ENCODE data around the gene LAYN. TPM values are rescaled to one million over a fixed set of nuclear protein-coding genes. Genes with fewer than 3 reads are reported as not detected.

Gene LAYN
- total RNA-seq, 2 donors from 2014 or later, result 12.3 to 15.6 TPM

DNA sequence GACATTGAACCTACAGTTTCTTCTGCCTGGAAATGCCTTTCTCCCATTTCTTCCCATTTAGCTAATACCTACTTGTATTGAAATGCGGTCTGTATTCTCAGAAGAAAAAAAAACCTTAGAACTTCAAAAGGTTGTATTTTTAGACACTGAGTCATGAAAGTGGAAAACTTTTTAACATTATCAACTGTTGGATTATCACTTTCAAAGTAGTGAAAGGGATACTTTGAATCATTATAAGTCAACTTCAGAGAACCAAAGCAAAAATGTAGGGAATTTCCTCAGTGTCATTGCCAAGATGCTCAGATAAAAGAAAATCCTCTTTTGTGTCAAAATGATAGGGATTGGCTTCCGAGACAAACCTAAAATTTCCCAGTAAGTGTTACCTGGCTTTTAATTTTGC lies 19.4 kb upstream of the LAYN start:
- DNase-seq, result no peak
- no peaks in the 10 kb centered on the region for H3K36me3 Mint-ChIP-seq (ENCODE audit: insufficient read depth in 2 of 2)
- H3K9me3 Mint-ChIP-seq, result no peaks in the 10 kb centered on the region
- ATAC-seq (replicated peaks in 1 of 2), result no peak
- H3K4me1 Mint-ChIP-seq (ENCODE audit: low read depth), result peaks cover 54% of the 10 kb centered on the region
- H3K27ac Mint-ChIP-seq, result no peak overlapping the region
- peaks cover 8% of the 10 kb centered on the region for H3K27me3 Mint-ChIP-seq (ENCODE audit: low read depth)
- H3K4me3 Mint-ChIP-seq, result no peak overlapping the region

DNA sequence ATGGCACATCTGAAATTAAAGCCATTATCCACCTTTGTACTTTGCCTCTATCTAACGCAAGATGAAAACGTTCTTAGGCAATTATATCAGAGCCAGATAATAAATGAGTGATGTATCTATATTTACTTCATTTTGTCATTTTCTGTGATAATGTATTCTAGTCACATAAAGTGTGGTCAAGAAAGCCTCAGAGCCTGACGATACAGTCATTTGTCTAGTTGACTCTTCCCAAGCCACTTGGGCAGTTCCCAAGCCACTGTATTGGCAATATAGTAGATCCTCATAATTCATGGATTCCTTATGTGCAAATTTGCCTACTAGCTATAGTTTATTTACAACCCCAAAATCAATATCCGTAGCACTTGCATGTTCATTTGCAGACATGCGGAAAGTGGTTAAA lies 18.1 kb upstream of the LAYN start:
- no peak overlapping the region for H3K27ac Mint-ChIP-seq
- H3K36me3 Mint-ChIP-seq (ENCODE audit: insufficient read depth in 2 of 2), result no peaks in the 10 kb centered on the region
- no peaks in the 10 kb centered on the region for H3K9me3 Mint-ChIP-seq
- ATAC-seq (replicated peaks in 1 of 2) (no peak), DNase-seq (no peak)
- peaks cover 8% of the 10 kb centered on the region for H3K27me3 Mint-ChIP-seq (ENCODE audit: low read depth)
- no peak overlapping the region for H3K4me3 Mint-ChIP-seq
- H3K4me1 Mint-ChIP-seq (ENCODE audit: low read depth), result peaks cover 65% of the 10 kb centered on the region

DNA sequence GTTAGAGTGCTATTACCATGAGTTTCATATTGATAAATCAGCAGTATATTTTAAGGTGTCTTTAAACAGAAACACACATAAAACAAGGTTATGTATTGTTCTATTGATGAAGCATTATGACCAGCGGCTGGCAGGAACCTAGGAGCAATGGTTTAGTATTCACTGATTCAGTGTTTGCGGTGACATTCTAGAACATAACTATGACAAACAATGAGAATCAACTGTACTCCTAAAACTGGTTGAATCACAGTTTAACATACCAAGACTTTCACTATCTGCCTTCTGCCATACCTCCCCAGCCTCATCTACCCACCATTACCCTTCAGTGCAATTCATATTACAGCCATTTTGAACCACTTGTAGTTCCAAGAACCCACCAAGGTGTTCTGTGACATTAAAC lies 17.2 kb upstream of the LAYN start:
- no peak overlapping the region for H3K27ac Mint-ChIP-seq
- H3K4me1 Mint-ChIP-seq (ENCODE audit: low read depth), result peaks cover 75% of the 10 kb centered on the region
- DNase-seq (peak in 1 of 2 donors; percentile 37), ATAC-seq (replicated peaks in 1 of 2) (peak; percentile 65 to 72)
- no peaks in the 10 kb centered on the region for H3K36me3 Mint-ChIP-seq (ENCODE audit: insufficient read depth in 2 of 2)
- H3K4me3 Mint-ChIP-seq, result peak overlapping the region in 1 of 2 donors; percentile 5
- H3K9me3 Mint-ChIP-seq, result no peaks in the 10 kb centered on the region
- peaks cover 8% of the 10 kb centered on the region for H3K27me3 Mint-ChIP-seq (ENCODE audit: low read depth)

DNA sequence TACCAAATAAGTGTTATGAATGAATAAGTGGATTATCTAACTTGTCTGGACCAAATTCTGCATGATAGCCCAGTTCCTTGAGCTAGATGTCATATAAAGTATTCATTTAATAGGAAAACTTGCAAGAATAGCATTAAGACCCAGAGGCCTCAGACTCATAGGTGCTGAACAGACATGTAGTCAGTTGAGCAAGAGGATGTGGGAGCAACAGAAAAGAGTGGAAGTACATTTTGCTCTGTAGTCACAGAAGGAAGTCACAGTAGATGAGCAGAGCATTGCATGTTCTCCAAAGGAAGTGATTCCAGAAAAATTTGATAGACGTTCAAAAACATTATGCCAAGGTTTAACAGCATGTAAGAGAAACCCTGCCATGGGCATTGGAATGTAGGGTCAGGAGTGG lies 16.5 kb upstream of the LAYN start:
- Mint-ChIP-seq H3K4me1 (ENCODE audit: low read depth) (peaks cover 75% of the 10 kb centered on the region), H3K27me3 (ENCODE audit: low read depth) (peaks cover 8% of the 10 kb centered on the region), H3K36me3 (ENCODE audit: insufficient read depth in 2 of 2) (no peaks in the 10 kb centered on the region), H3K27ac (no peak overlapping the region), H3K9me3 (no peaks in the 10 kb centered on the region), H3K4me3 (no peak overlapping the region)
- no peak for DNase-seq
- no peak for ATAC-seq (replicated peaks in 1 of 2)

DNA sequence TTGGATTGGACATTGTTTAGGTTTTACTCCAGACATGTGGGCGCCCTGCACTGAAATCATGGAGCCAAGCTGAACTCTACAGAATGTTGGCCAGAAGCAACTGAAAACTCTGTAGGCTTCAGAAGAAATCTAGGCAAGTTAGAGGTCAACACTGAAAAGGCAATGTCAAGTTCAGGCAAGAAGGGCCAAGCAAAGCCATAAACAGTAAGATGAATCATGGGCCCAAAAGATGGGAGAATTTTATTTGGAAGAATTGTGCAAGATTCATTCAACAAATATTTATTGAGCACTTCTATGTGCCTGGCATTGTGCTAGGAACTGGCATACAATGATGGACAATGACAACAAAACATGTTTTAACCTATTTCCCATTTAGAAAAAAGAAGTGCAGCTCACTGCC lies 15.1 kb upstream of the LAYN start:
- Mint-ChIP-seq H3K36me3 (ENCODE audit: insufficient read depth in 2 of 2) (no peaks in the 10 kb centered on the region), H3K9me3 (no peaks in the 10 kb centered on the region), H3K4me1 (ENCODE audit: low read depth) (peaks cover 85% of the 10 kb centered on the region), H3K4me3 (peak overlapping the region in 1 of 2 donors; percentile 20), H3K27ac (peak overlapping the region; percentile 30), H3K27me3 (ENCODE audit: low read depth) (peaks cover 8% of the 10 kb centered on the region)
- DNase-seq (no peak), ATAC-seq (replicated peaks in 1 of 2) (no peak)

DNA sequence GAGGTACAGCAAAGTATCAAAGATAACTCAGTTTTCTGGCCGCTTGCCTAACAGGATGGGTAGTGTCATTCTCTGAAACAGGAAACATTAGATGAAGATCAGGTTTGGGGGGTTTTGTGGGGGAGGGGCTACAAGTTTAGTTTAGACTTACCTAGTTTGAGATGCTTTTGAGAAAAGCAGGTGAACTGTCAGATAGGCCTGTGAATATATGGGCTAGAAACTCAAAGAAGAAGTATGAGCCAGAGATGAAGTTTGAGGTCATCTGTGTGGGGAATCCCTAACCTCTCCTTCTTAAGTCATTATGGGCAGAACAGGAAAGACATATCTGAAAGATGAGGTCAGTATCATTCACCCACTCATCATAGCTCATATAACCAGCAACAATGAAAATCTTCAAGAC lies 14.0 kb upstream of the LAYN start:
- Mint-ChIP-seq H3K27ac (peak overlapping the region; percentile 1), H3K4me3 (peak overlapping the region in 1 of 2 donors; percentile 20), H3K9me3 (no peaks in the 10 kb centered on the region), H3K27me3 (ENCODE audit: low read depth) (peaks cover 8% of the 10 kb centered on the region), H3K36me3 (ENCODE audit: insufficient read depth in 2 of 2) (no peaks in the 10 kb centered on the region), H3K4me1 (ENCODE audit: low read depth) (peaks cover 81% of the 10 kb centered on the region)
- ATAC-seq (replicated peaks in 1 of 2), result peak; percentile 80 to 82
- DNase-seq, result peak; percentile 56 to 63

DNA sequence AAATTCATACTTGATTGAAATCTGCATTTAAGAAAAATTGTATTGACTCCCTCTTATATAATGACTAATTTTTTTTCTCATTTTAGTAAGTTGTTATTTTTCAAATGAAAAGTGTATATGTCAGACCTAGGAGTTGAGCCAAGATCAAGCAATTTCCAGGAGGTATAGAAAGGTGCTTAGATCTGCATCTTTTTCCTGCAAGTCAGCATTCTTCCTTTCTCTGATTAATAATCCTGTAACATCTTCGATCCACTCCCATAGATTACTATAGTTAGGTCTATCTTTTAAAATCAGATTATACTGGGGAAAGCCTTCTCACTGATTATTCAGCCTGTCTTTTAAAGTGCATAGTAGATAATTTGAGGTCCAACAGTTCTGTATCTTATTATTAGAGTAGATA lies 13.2 kb upstream of the LAYN start:
- no peak for ATAC-seq (replicated peaks in 1 of 2)
- no peak overlapping the region for H3K4me3 Mint-ChIP-seq
- peaks cover 83% of the 10 kb centered on the region for H3K4me1 Mint-ChIP-seq (ENCODE audit: low read depth)

DNA sequence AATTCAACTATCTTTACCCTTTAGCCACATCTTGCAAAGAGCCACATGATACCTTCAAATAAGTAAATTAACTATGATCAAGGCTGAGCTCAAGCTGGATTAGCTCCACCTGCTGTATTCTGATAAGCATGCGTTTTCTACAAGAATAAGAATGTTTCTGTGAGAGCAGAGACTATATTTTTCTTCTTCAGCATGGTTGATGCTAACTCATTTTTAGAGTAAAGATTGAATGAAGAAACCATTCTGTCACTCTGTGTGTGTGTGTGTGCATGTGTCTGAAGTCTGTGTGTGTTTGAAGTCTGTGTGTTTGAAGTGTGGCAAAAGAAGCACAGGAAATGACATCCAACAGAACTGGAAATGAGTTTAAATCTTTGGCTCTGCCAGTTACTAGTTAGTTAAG lies 12.0 kb upstream of the LAYN start:
- Mint-ChIP-seq H3K9me3 (no peaks in the 10 kb centered on the region), H3K27ac (peak overlapping the region; percentile 98), H3K4me1 (ENCODE audit: low read depth) (peaks cover 77% of the 10 kb centered on the region), H3K4me3 (peak overlapping the region; percentile 49 to 84), H3K27me3 (ENCODE audit: low read depth) (peaks cover 8% of the 10 kb centered on the region), H3K36me3 (ENCODE audit: insufficient read depth in 2 of 2) (no peaks in the 10 kb centered on the region)
- DNase-seq (peak; percentile 34 to 43), ATAC-seq (replicated peaks in 1 of 2) (peak; percentile 25 to 43)

More for the DNA sequence above, 13.2 kb upstream of the LAYN start:
- Mint-ChIP-seq H3K9me3 (no peaks in the 10 kb centered on the region), H3K27ac (no peak overlapping the region), H3K27me3 (ENCODE audit: low read depth) (peaks cover 8% of the 10 kb centered on the region), H3K36me3 (ENCODE audit: insufficient read depth in 2 of 2) (no peaks in the 10 kb centered on the region)
- DNase-seq, result no peak

DNA sequence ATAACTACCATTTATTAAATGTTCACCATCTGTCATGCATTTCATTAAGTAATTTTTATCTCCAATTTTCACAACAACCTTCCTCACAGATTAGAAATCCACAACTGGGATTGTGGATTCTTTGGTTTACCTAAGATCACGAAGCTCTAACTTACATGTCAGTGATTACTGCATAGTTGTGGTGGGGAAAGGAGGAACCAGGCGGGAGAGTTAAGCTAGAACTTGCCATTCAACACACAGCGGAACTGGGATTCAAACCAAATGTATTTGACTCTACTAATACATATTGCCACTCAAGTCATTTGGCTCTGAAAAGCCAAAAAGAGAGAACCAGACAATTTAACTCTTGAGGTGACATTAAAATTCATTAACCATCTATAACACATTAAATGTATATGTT lies 10.4 kb upstream of the LAYN start:
- DNase-seq, result no peak
- H3K27ac Mint-ChIP-seq, result no peak overlapping the region
- no peaks in the 10 kb centered on the region for H3K36me3 Mint-ChIP-seq (ENCODE audit: insufficient read depth in 2 of 2)
- no peak for ATAC-seq (replicated peaks in 1 of 2)
- no peak overlapping the region for H3K4me3 Mint-ChIP-seq
- H3K27me3 Mint-ChIP-seq (ENCODE audit: low read depth), result peaks cover 15% of the 10 kb centered on the region
- no peaks in the 10 kb centered on the region for H3K9me3 Mint-ChIP-seq
- peaks cover 68% of the 10 kb centered on the region for H3K4me1 Mint-ChIP-seq (ENCODE audit: low read depth)

DNA sequence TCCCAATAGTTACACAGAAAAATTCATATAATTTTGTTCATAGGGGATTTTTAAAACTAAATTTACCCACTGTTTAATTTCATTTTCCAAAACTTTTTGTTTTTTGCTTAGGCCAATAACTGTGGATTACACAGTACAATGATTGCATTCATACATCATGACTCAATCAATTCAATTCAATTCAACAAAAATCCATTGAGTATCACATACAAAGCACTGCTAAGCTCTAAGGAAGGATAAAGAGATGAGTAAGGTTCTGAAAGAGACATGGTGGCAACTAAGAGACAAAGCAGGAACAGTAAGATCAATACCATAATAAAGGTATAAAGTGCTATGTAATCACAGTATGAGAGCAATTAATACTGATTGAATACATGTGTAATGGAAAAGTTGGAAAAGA lies 9.4 kb upstream of the LAYN start:
- DNase-seq, result no peak
- peak overlapping the region; percentile 1 to 25 for H3K4me3 Mint-ChIP-seq
- H3K4me1 Mint-ChIP-seq (ENCODE audit: low read depth), result peaks cover 58% of the 10 kb centered on the region
- H3K27ac Mint-ChIP-seq, result peak overlapping the region; percentile 9
- peaks cover 19% of the 10 kb centered on the region for H3K27me3 Mint-ChIP-seq (ENCODE audit: low read depth)
- ATAC-seq (replicated peaks in 1 of 2), result peak; percentile 38 to 46
- no peaks in the 10 kb centered on the region for H3K9me3 Mint-ChIP-seq
- no peaks in the 10 kb centered on the region for H3K36me3 Mint-ChIP-seq (ENCODE audit: insufficient read depth in 2 of 2)

DNA sequence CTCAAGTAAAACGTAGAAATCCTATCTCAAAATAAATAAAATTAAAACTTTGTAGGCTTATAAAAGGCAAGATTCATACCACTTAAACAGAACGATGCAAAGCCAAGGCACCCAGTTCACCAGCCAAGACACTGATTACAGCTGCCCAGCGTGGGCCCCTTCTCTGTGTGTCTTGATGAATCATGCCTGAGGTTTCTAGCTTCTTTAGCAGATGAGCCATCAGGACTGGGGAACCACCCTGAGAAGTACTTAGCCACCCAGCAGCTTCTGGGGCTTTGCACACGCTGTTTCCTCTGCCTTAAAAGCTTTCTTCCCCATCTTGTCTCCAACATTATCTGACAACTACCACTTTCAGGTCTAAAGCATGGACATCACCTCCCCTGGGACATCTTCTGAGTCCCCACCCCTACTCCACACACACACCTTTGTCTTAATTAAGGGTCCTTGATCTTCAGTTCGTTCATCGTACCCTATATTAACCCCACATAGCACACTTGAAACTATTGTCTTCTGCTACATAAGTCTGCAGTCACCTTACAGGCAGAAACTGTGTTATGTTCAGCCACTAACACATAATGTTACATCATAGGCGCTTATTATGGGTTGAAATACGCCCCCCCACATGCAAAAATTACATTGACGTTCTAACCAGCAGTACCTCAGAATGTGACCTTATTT lies 8.7 kb upstream of the LAYN start:
- H3K9me3 Mint-ChIP-seq, result no peaks in the 10 kb centered on the region
- no peaks in the 10 kb centered on the region for H3K36me3 Mint-ChIP-seq (ENCODE audit: insufficient read depth in 2 of 2)
- no peak overlapping the region for H3K27ac Mint-ChIP-seq
- H3K27me3 Mint-ChIP-seq (ENCODE audit: low read depth), result peaks cover 25% of the 10 kb centered on the region
- peak; percentile 96 to 97 for ATAC-seq (replicated peaks in 1 of 2)
- peak; percentile 77 to 85 for DNase-seq
- H3K4me1 Mint-ChIP-seq (ENCODE audit: low read depth), result peaks cover 52% of the 10 kb centered on the region
- peak overlapping the region; percentile 55 to 76 for H3K4me3 Mint-ChIP-seq

DNA sequence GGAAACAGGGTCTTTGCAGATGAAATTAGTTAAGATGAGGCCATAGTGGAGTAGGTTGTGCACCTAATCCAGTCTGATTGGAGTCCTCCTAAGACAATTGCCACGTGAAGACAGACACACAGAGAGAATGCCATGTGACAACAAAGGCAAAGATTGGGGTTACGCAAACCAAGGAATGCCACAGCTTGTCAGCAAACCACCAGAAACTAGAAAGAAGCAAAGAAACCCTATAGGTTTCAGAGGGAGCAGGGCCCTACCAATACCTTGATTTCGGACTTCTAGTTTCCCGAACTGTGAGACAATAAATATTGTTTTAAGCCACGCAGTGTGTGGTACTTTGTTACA lies 8.2 kb upstream of the LAYN start:
- peak in 1 of 2 donors; percentile 9 for ATAC-seq (replicated peaks in 1 of 2)

DNA sequence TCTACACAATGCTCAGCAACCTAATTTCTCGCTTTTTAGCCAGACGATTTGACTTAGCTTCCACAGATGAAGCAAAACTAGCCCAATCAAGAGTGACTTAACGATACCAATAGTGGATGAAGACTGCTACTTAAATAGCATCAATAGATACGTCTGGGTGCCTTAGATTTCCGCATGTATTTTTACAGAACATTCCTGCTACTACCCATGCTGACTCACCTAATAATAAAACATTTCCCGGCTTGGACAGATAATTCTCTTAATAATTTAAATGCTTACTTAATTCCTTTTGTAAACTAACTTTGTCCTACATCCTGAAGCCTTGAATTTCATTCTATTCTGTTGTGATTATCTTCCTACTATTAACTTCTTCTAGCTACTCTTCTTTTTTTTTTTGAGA lies 5.2 kb upstream of the LAYN start:
- ATAC-seq (replicated peaks in 1 of 2), result no peak
- H3K27ac Mint-ChIP-seq, result no peak overlapping the region
- H3K36me3 Mint-ChIP-seq (ENCODE audit: insufficient read depth in 2 of 2), result no peaks in the 10 kb centered on the region
- no peak overlapping the region for H3K4me3 Mint-ChIP-seq
- no peak for DNase-seq
- peaks cover 48% of the 10 kb centered on the region for H3K4me1 Mint-ChIP-seq (ENCODE audit: low read depth)
- H3K9me3 Mint-ChIP-seq, result no peaks in the 10 kb centered on the region
- peaks cover 45% of the 10 kb centered on the region for H3K27me3 Mint-ChIP-seq (ENCODE audit: low read depth)

More for the DNA sequence above, 8.2 kb upstream of the LAYN start:
- Mint-ChIP-seq H3K4me1 (ENCODE audit: low read depth) (peaks cover 49% of the 10 kb centered on the region), H3K27me3 (ENCODE audit: low read depth) (peaks cover 27% of the 10 kb centered on the region), H3K36me3 (ENCODE audit: insufficient read depth in 2 of 2) (no peaks in the 10 kb centered on the region), H3K27ac (no peak overlapping the region), H3K4me3 (peak overlapping the region; percentile 55 to 76), H3K9me3 (no peaks in the 10 kb centered on the region)
- no peak for DNase-seq

DNA sequence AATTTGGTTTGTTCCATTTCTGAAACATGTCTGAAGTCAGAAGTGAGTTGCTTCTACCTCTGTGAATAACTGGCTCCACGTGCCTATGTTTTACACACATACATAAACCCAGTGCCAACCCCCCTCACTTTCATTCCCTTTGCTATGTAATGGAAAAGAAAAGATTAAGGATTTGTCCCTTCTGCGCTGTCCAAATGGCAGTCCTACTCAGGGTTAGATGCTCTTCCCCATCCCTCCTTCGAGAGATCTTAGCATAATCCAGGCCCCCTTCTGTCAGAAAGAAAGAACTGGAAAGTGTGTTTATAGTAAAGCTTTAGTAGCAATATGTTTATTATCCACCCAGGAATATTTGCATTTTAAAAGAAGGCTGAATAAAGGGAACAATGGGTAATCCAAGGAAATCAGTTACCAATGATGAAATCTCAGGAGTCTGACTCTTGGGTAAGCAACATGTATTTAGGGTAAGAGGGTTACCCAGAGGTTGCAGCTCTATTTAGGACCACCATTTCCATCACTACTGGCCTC lies 3.1 kb upstream of the LAYN start:
- DNase-seq (no peak), ATAC-seq (replicated peaks in 1 of 2) (no peak)
- Mint-ChIP-seq H3K9me3 (no peaks in the 10 kb centered on the region), H3K36me3 (ENCODE audit: insufficient read depth in 2 of 2) (no peaks in the 10 kb centered on the region), H3K4me1 (ENCODE audit: low read depth) (peaks cover 46% of the 10 kb centered on the region), H3K27ac (peak overlapping the region; percentile 28), H3K4me3 (no peak overlapping the region), H3K27me3 (ENCODE audit: low read depth) (peaks cover 57% of the 10 kb centered on the region)
